SK-N-SH (cell line): ENCODE data around the gene HDAC7. TPM values are rescaled to one million over a fixed set of nuclear protein-coding genes. Genes with fewer than 3 reads are reported as not detected.
A peak's percentile ranks its signal among the peaks of the same experiment; 100 is the strongest.

Source experiments
- CTCF ChIP-seq: fragments of 200-600 bp; sonication (generic); IDR thresholded peaks from 2 replicates; pipeline ENCODE4 v1.6.1; 2017; ENCODE audit warnings: antibody characterized with exemption, mild to moderate bottlenecking, moderate library complexity
- EP300 ChIP-seq, 2 experiments: IDR thresholded peaks; 2 replicates each; pipeline versions ENCODE4 v1.4.0 to v1.6.1; 2012; ENCODE audit warnings: borderline replicate concordance in 1 of 2, low read depth in 1 of 2, low read length in 1 of 2
- FOSL2 ChIP-seq: IDR thresholded peaks from 2 replicates; pipeline ENCODE4 v1.4.0; 2012; ENCODE audit warnings: low read depth, mild to moderate bottlenecking, moderate library complexity, borderline replicate concordance
- FOXJ3 ChIP-seq: sonication (generic); formaldehyde crosslinking; IDR thresholded peaks from 2 replicates; pipeline ENCODE4 v1.5.1; 2020; ENCODE audit warnings: mild to moderate bottlenecking, missing genetic modification reagents
- FOXM1 ChIP-seq: IDR thresholded peaks from 2 replicates; pipeline ENCODE4 v1.4.0; 2012; ENCODE audit warnings: low read depth, mild to moderate bottlenecking
- GATA2 ChIP-seq: sonication (generic); formaldehyde crosslinking; IDR thresholded peaks from 2 replicates; pipeline ENCODE4 v1.5.0; 2020; ENCODE audit warnings: mild to moderate bottlenecking, missing genetic modification reagents
- IRF3 ChIP-seq: fragments of 150-350 bp; IDR thresholded peaks from 2 replicates; pipeline ENCODE4 v1.6.1; 2016; ENCODE audit warnings: mild to moderate bottlenecking, low read depth, low read length
- MAX ChIP-seq: IDR thresholded peaks from 2 replicates; pipeline ENCODE4 v1.4.0; 2012; ENCODE audit warnings: low read depth
- MXI1 ChIP-seq: IDR thresholded peaks from 2 replicates; pipeline ENCODE4 v1.6.1; 2012; ENCODE audit warnings: mild to moderate bottlenecking, low read depth, low read length, improper control_type of control experiment
- NRF1 ChIP-seq: IDR thresholded peaks from 2 replicates; pipeline ENCODE4 v1.6.1; 2012; ENCODE audit warnings: low read depth, mild to moderate bottlenecking, low read length
- PBX3 ChIP-seq: IDR thresholded peaks from 2 replicates; pipeline ENCODE4; 2012
- RAD21 ChIP-seq: IDR thresholded peaks from 2 replicates; pipeline ENCODE4 v1.6.1; 2012; ENCODE audit warnings: mild to moderate bottlenecking, low read length
- RFX5 ChIP-seq: IDR thresholded peaks from 2 replicates; pipeline ENCODE4 v1.6.1; 2012; ENCODE audit warnings: mild to moderate bottlenecking, improper control_type of control experiment, low read length
- RXRA ChIP-seq: IDR thresholded peaks from 2 replicates; pipeline ENCODE4 v1.4.0; 2012; ENCODE audit warnings: low read depth, mild to moderate bottlenecking, borderline replicate concordance
- TCF12 ChIP-seq: IDR thresholded peaks from 2 replicates; pipeline ENCODE4 v1.4.0; 2012
- USF1 ChIP-seq: IDR thresholded peaks from 2 replicates; pipeline ENCODE4 v1.4.0; 2012; ENCODE audit warnings: low read depth, borderline replicate concordance
- USF2 ChIP-seq: fragments of 150-350 bp; IDR thresholded peaks from 2 replicates; pipeline ENCODE4 v1.6.1; 2017; ENCODE audit warnings: antibody characterized with exemption, low read length, low read depth, borderline replicate concordance
- ZBTB33 ChIP-seq: IDR thresholded peaks from 2 replicates; pipeline ENCODE4 v1.4.0; 2012; ENCODE audit warnings: low read depth, borderline replicate concordance
- polyA plus RNA-seq, 3 experiments: library from polyadenylated mRNA; depleted of rRNA; stranded (reverse); fragments of >200 nt; gene quantifications; 2 replicates each; pipeline ENCODE4 v1.2.3, GENCODE V29; 2012

The HDAC7 gene
- polyA plus RNA-seq, 1 of the 3 experiments (the other 2 are of a cell fraction): 51.0 TPM

- TF ChIP-seq IRF3 (no peak), MAX (no peak; the same call in 1 of the 2 replicates), TCF12 (peak; percentile 80), GATA2 (no peak), FOXJ3 (CRISPR knock-in tag) (no peak), EP300 (IDR thresholded peaks at IDR 0.05; ENCODE audit: borderline replicate concordance in 1 of 2, low read depth in 1 of 2, low read length in 1 of 2) (peak in 1 of 2 experiments; percentile 61; a peak in 1 of 4 replicates), PBX3 (peak; percentile 60), FOXM1 (no peak), FOSL2 (peak; percentile 95), RFX5 (no peak), USF2 (no peak), USF1 (no peak), RXRA (no peak), ZBTB33 (0 out of 2 replicates have a peak, but pooled peaks have one; percentile 57), MXI1 (no peak), RAD21 (no peak), CTCF (no peak), NRF1 (no peak)
Observed at GRCh38 chr12:47820631-47821345, 1.1 kb upstream of the HDAC7 start (continued).
